HepG2 (cell line): ENCODE data around the gene TMEM107. TPM values are rescaled to one million over a fixed set of nuclear protein-coding genes. Genes with fewer than 3 reads are reported as not detected.
A peak's percentile ranks its signal among the peaks of the same experiment; 100 is the strongest.

ENCODE experiments used
- AGO2 ChIP-seq: fragments of 200-400 bp; formaldehyde crosslinking; optimal IDR thresholded peaks from 2 replicates; pipeline ENCODE3; 2017; ENCODE audit warnings: mild to moderate bottlenecking, low read depth, low read length, moderate library complexity
- ARID2 ChIP-seq: sonication (generic); formaldehyde crosslinking; IDR thresholded peaks from 2 replicates; pipeline ENCODE4 v1.8.1; 2022; ENCODE audit warnings: mild to moderate bottlenecking, missing genetic modification reagents, borderline replicate concordance
- DPF2 ChIP-seq: sonication (generic); formaldehyde crosslinking; IDR thresholded peaks from 2 replicates; pipeline ENCODE4 v1.4.0; 2020; ENCODE audit warnings: mild to moderate bottlenecking, low read depth, missing genetic modification reagents, borderline replicate concordance
- EHMT2 ChIP-seq: fragments of 200-600 bp; sonication (generic); IDR thresholded peaks from 2 replicates; pipeline ENCODE4 v1.7.0; 2017; ENCODE audit warnings: antibody characterized with exemption, low read depth, low read length, borderline replicate concordance
- KAT2B ChIP-seq: fragments of 150-350 bp; IDR thresholded peaks from 2 replicates; pipeline ENCODE4 v1.6.1; 2014; ENCODE audit warnings: low read depth, low read length, borderline replicate concordance
- LBX2 ChIP-seq: sonication (generic); formaldehyde crosslinking; IDR thresholded peaks from 2 replicates; pipeline ENCODE4 v1.5.0; 2020; ENCODE audit warnings: missing genetic modification reagents, mild to moderate bottlenecking, borderline replicate concordance
- MAF1 ChIP-seq: sonication (generic); formaldehyde crosslinking; IDR thresholded peaks from 2 replicates; pipeline ENCODE4 v1.5.0; 2020; ENCODE audit warnings: missing genetic modification reagents, borderline replicate concordance
- MEF2D ChIP-seq: sonication (generic); formaldehyde crosslinking; IDR thresholded peaks from 2 replicates; pipeline ENCODE4 v1.5.1; 2020; ENCODE audit warnings: mild to moderate bottlenecking, missing genetic modification reagents
- MXD1 ChIP-seq: sonication (generic); formaldehyde crosslinking; IDR thresholded peaks from 2 replicates; pipeline ENCODE4 v1.4.0; 2020; ENCODE audit warnings: mild to moderate bottlenecking, missing genetic modification reagents
- NCOR1 ChIP-seq: fragments of 200-600 bp; sonication (generic); IDR thresholded peaks from 2 replicates; pipeline ENCODE4 v1.7.0; 2017; ENCODE audit warnings: antibody characterized with exemption, low read length, borderline replicate concordance
- NR2C2 ChIP-seq: sonication (generic); formaldehyde crosslinking; IDR thresholded peaks from 2 replicates; pipeline ENCODE4 v1.4.0; 2020; ENCODE audit warnings: missing genetic modification reagents, mild to moderate bottlenecking, moderate library complexity, borderline replicate concordance
- PRMT3 ChIP-seq: sonication (generic); formaldehyde crosslinking; IDR thresholded peaks from 2 replicates; pipeline ENCODE4 v1.8.1; 2022; ENCODE audit warnings: low read depth, mild to moderate bottlenecking, moderate library complexity, missing genetic modification reagents, borderline replicate concordance
- SMARCC2 ChIP-seq: fragments of 450-650 bp; IDR thresholded peaks from 2 replicates; pipeline ENCODE4 v1.6.1; 2017; ENCODE audit warnings: antibody characterized with exemption, mild to moderate bottlenecking
- ZFP36L2 ChIP-seq: sonication (generic); formaldehyde crosslinking; IDR thresholded peaks from 2 replicates; pipeline ENCODE4 v1.4.0; 2020; ENCODE audit warnings: missing genetic modification reagents
- ZNF101 ChIP-seq: sonication (generic); formaldehyde crosslinking; IDR thresholded peaks from 2 replicates; pipeline ENCODE4 v1.4.0; 2020; ENCODE audit warnings: mild to moderate bottlenecking, low read depth, missing genetic modification reagents, borderline replicate concordance
- ZNF234 ChIP-seq: sonication (generic); formaldehyde crosslinking; conservative IDR thresholded peaks from 2 replicates; pipeline ENCODE4 v1.5.1; 2020; ENCODE audit warnings: mild to moderate bottlenecking, missing genetic modification reagents
- ZNF382 ChIP-seq: sonication (generic); formaldehyde crosslinking; IDR thresholded peaks from 2 replicates; pipeline ENCODE4 v1.5.0; 2020; ENCODE audit warnings: missing genetic modification reagents, mild to moderate bottlenecking, borderline replicate concordance
- ZNF598 ChIP-seq: sonication (generic); formaldehyde crosslinking; IDR thresholded peaks from 2 replicates; pipeline ENCODE4 v1.5.1; 2020; ENCODE audit warnings: mild to moderate bottlenecking, missing genetic modification reagents, borderline replicate concordance
- ZNF713 ChIP-seq: sonication (generic); formaldehyde crosslinking; IDR thresholded peaks from 2 replicates; pipeline ENCODE4 v1.4.0; 2020; ENCODE audit warnings: mild to moderate bottlenecking, missing genetic modification reagents
- polyA plus RNA-seq, 8 experiments: library from polyadenylated mRNA; depleted of rRNA in 3 of 8; stranded (reverse) in 7 of 8; unstranded in 1 of 8; fragments of >200 nt; fragmentation: Illumina TruSeq in 4 of 8; extraction: Trizol in 4 of 8; gene quantifications; 2 replicates each; pipeline versions ENCODE4 v1.2.1 to v1.2.3, GENCODE V29; 2011 to 2016; ENCODE audit warnings: low read depth in 4 of 8, missing spikeins in 1 of 8, mixed read lengths in 1 of 8; ENCODE audit not compliant: insufficient read depth in 1 of 8
- total RNA-seq, 5 experiments: library from RNA; depleted of rRNA; stranded (reverse); fragments of >200 nt; fragmentation: Illumina TruSeq; extraction: Trizol; gene quantifications; 2 replicates each; pipeline ENCODE4 v1.2.3, GENCODE V29; 2016; ENCODE audit warnings: low read depth in 1 of 5
- TF ChIP-seq, protein P1 (sequence below): IDR thresholded peaks from 2 replicates; pipeline ENCODE4 v1.6.1; 2016; ENCODE audit warnings: mild to moderate bottlenecking, missing biosample characterization, missing genetic modification reagents
- TF ChIP-seq, protein P2 (sequence below): sonication (generic); formaldehyde crosslinking; IDR thresholded peaks from 2 replicates; pipeline ENCODE4 v1.9.0; 2021; ENCODE audit warnings: missing genetic modification reagents, mild to moderate bottlenecking, borderline replicate concordance
- TF ChIP-seq, protein P3 (sequence below): sonication (generic); formaldehyde crosslinking; IDR thresholded peaks from 2 replicates; pipeline ENCODE4 v1.8.0; 2022; ENCODE audit warnings: missing genetic modification reagents, mild to moderate bottlenecking, moderate library complexity, borderline replicate concordance
- TF ChIP-seq, protein P4 (sequence below): sonication (generic); formaldehyde crosslinking; IDR thresholded peaks from 2 replicates; pipeline ENCODE4 v1.4.0; 2020; ENCODE audit warnings: missing genetic modification reagents

TMEM107 gene
- total and polyA plus RNA-seq, 2 of the 13 experiments (the other 11 are each of a cell fraction or from before 2014, with no cell fraction given), result 7.2 to 15.3 TPM

- TF ChIP-seq NCOR1 (peak; percentile 68; the same call in 1 of the 2 replicates), ZNF382 (no peak), SMARCC2 (no peak), DPF2 (CRISPR knock-in tag) (no peak), ZNF598 (CRISPR knock-in tag) (no peak; the same call in 1 of the 2 replicates), ZNF713 (CRISPR knock-in tag) (no peak), EHMT2 (no peak), NR2C2 (CRISPR knock-in tag) (no peak), MAF1 (CRISPR knock-in tag) (no peak), MXD1 (CRISPR knock-in tag) (no peak), AGO2 (no peak), PRMT3 (CRISPR knock-in tag) (no peak), ZNF234 (no peak), MEF2D (CRISPR knock-in tag) (peak; percentile 69; the same call in 1 of the 2 replicates), KAT2B (no peak), LBX2 (CRISPR knock-in tag) (no peak), ZFP36L2 (CRISPR knock-in tag) (no peak), ARID2 (CRISPR knock-in tag) (no peak), ZNF101 (CRISPR knock-in tag) (no peak)
- TF ChIP-seq, protein P1, sequence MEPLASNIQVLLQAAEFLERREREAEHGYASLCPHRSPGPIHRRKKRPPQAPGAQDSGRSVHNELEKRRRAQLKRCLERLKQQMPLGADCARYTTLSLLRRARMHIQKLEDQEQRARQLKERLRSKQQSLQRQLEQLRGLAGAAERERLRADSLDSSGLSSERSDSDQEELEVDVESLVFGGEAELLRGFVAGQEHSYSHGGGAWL (CRISPR knock-in tag), result no peak
- TF ChIP-seq, protein P2, sequence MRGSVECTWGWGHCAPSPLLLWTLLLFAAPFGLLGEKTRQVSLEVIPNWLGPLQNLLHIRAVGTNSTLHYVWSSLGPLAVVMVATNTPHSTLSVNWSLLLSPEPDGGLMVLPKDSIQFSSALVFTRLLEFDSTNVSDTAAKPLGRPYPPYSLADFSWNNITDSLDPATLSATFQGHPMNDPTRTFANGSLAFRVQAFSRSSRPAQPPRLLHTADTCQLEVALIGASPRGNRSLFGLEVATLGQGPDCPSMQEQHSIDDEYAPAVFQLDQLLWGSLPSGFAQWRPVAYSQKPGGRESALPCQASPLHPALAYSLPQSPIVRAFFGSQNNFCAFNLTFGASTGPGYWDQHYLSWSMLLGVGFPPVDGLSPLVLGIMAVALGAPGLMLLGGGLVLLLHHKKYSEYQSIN (CRISPR knock-in tag), result no peak
- TF ChIP-seq, protein P3, sequence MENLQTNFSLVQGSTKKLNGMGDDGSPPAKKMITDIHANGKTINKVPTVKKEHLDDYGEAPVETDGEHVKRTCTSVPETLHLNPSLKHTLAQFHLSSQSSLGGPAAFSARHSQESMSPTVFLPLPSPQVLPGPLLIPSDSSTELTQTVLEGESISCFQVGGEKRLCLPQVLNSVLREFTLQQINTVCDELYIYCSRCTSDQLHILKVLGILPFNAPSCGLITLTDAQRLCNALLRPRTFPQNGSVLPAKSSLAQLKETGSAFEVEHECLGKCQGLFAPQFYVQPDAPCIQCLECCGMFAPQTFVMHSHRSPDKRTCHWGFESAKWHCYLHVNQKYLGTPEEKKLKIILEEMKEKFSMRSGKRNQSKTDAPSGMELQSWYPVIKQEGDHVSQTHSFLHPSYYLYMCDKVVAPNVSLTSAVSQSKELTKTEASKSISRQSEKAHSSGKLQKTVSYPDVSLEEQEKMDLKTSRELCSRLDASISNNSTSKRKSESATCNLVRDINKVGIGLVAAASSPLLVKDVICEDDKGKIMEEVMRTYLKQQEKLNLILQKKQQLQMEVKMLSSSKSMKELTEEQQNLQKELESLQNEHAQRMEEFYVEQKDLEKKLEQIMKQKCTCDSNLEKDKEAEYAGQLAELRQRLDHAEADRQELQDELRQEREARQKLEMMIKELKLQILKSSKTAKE (CRISPR knock-in tag), result no peak
- TF ChIP-seq, protein P4, sequence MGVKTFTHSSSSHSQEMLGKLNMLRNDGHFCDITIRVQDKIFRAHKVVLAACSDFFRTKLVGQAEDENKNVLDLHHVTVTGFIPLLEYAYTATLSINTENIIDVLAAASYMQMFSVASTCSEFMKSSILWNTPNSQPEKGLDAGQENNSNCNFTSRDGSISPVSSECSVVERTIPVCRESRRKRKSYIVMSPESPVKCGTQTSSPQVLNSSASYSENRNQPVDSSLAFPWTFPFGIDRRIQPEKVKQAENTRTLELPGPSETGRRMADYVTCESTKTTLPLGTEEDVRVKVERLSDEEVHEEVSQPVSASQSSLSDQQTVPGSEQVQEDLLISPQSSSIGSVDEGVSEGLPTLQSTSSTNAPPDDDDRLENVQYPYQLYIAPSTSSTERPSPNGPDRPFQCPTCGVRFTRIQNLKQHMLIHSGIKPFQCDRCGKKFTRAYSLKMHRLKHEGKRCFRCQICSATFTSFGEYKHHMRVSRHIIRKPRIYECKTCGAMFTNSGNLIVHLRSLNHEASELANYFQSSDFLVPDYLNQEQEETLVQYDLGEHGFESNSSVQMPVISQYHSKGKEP (CRISPR knock-in tag), result no peak
Measured at GRCh38 chr17:8210761-8211458, 34.7 kb upstream of the TMEM107 start (continued).
